ENCODE results near the gene CSNK2A3. TPM values are rescaled to one million over a fixed set of nuclear protein-coding genes. Genes with fewer than 3 reads are reported as not detected.

Gene CSNK2A3
- total and polyA plus RNA-seq, 9 of the 15 experiments (the other 6 are each of a cell fraction or from before 2014, with no cell fraction given): 0.33 to 6.1 (median 1.8) TPM

GRCh38 chr11:11320825-11321224, 32.2 kb downstream of the CSNK2A3 start:
- FAIRE-seq: no peak
- Histone ChIP-seq H3K9me3 (replicated peaks; ENCODE audit: control insufficient read depth, insufficient read depth, low read depth, low read length) (no peaks in the 10 kb centered on the region), H3K27me3 (ENCODE audit: control insufficient read depth in 2 of 2, insufficient read depth in 2 of 2, low read length in 2 of 2) (no peaks in the 10 kb centered on the region), H3K27ac (ENCODE audit: extremely low read depth, low read depth, low read length) (no peak overlapping the region), H3K9ac (ENCODE audit: insufficient read depth in 1 of 2, low read depth in 2 of 2, low read length in 2 of 2) (no peak overlapping the region; a peak in 1 of 4 replicates), H3K4me2 (ENCODE audit: insufficient read depth, low read length) (no peak overlapping the region), H3K4me3 (no peak overlapping the region), H3K9me1 (ENCODE audit: control insufficient read depth, insufficient read depth, low read length) (no peaks in the 10 kb centered on the region), H3K36me3 (ENCODE audit: control insufficient read depth, insufficient read depth, low read length) (no peaks in the 10 kb centered on the region), H3K79me2 (ENCODE audit: control insufficient read depth, insufficient read depth, low read length) (no peaks in the 10 kb centered on the region), H3K4me1 (replicated peaks in 1 of 2; ENCODE audit: control insufficient read depth in 2 of 2, insufficient read depth in 2 of 2, low read length in 2 of 2) (no peaks in the 10 kb centered on the region), H2AFZ (ENCODE audit: low read depth, low read length) (no peak overlapping the region), H4K20me1 (replicated peaks; ENCODE audit: control insufficient read depth, insufficient read depth, low read length) (no peaks in the 10 kb centered on the region)
- ChIA-PET CTCF (ENCODE audit: low intra/inter-chr PET ratio) (no interaction called here), POLR2A (interaction anchor here (1.0 kb wide), 1 partner anchor 29 kb away, joined by 3 read pairs; no protein-coding TSS in a partner anchor)
- BruUV-seq (replicated peaks): no TSS peak
- intact Hi-C loops (cut with micrococcal nuclease): no loop called here
- in situ Hi-C loops (cut with MboI): no loop called here
- no peak for DNase-seq (ENCODE audit: extremely low read depth in 1 of 4, low spot score in 3 of 4)
- 0% methylated on average over 2 of the region's 2 CpGs for WGBS (ENCODE audit: insufficient coverage, low coverage, missing lambda C conversion rate)
- ATAC-seq: no peak
- TF ChIP-seq, protein P1, sequence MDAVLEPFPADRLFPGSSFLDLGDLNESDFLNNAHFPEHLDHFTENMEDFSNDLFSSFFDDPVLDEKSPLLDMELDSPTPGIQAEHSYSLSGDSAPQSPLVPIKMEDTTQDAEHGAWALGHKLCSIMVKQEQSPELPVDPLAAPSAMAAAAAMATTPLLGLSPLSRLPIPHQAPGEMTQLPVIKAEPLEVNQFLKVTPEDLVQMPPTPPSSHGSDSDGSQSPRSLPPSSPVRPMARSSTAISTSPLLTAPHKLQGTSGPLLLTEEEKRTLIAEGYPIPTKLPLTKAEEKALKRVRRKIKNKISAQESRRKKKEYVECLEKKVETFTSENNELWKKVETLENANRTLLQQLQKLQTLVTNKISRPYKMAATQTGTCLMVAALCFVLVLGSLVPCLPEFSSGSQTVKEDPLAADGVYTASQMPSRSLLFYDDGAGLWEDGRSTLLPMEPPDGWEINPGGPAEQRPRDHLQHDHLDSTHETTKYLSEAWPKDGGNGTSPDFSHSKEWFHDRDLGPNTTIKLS (IDR thresholded peaks at IDR 0.05; ENCODE audit: borderline replicate concordance, low read depth): no peak
- TF ChIP-seq TRIM24 (IDR thresholded peaks at IDR 0.05): no peak
- TF ChIP-seq ZFPM2 (CRISPR knock-in tag; IDR thresholded peaks at IDR 0.05): no peak
- TF ChIP-seq BHLHE40 (IDR thresholded peaks at IDR 0.05; ENCODE audit: low read length): no peak
- TF ChIP-seq XRCC4 (IDR thresholded peaks at IDR 0.05; ENCODE audit: extremely low read depth, insufficient read depth, insufficient read length): no peak
- TF ChIP-seq ZNF184 (CRISPR knock-in tag; IDR thresholded peaks at IDR 0.05): no peak
- no peak for TF ChIP-seq HEY1 (CRISPR knock-in tag; IDR thresholded peaks at IDR 0.05; ENCODE audit: borderline replicate concordance)
- no peak for TF ChIP-seq KAT2B (IDR thresholded peaks at IDR 0.05; ENCODE audit: low read depth, low read length)
- no peak for TF ChIP-seq HCFC1 (IDR thresholded peaks at IDR 0.05; ENCODE audit: low read depth, low read length)
- no peak for TF ChIP-seq EHMT2 (IDR thresholded peaks at IDR 0.05)
- TF ChIP-seq RBM34 (IDR thresholded peaks at IDR 0.05; ENCODE audit: borderline replicate concordance, insufficient read depth, low read length): no peak
- TF ChIP-seq RBM14 (IDR thresholded peaks at IDR 0.05; ENCODE audit: borderline replicate concordance, insufficient read depth, low read depth, low read length): no peak
- TF ChIP-seq ZNF445 (CRISPR knock-in tag; IDR thresholded peaks at IDR 0.05; ENCODE audit: low read depth): no peak
- no peak for TF ChIP-seq RCOR1 (IDR thresholded peaks at IDR 0.05; ENCODE audit: borderline replicate concordance in 1 of 2, low read depth in 2 of 2, low read length in 2 of 2)

Measured in K562 (cell line).